Trophoblast cell (in vitro differentiated cells and primary cell): ENCODE measurements around the gene ATG2B.

Experiments
- DNase-seq, 2 donors: peaks; one replicate each; pipeline ENCODE4 v3.0.0-alpha.2; 2016
- H2AFZ ChIP-seq: 2 replicates; pipeline ENCODE4 v1.6.1; 2013; ENCODE audit warnings: low read length, moderate library complexity, mild to moderate bottlenecking; ENCODE audit not compliant: insufficient read depth, poor library complexity
- H2AK5ac ChIP-seq: 2 replicates; pipeline ENCODE4 v1.6.1; 2013; ENCODE audit warnings: mild to moderate bottlenecking, low read length
- H2BK120ac ChIP-seq: 2 replicates; pipeline ENCODE4 v1.6.1; 2013; ENCODE audit warnings: low read length, mild to moderate bottlenecking, moderate library complexity; ENCODE audit not compliant: insufficient read depth, poor library complexity
- H2BK12ac ChIP-seq: 2 replicates; pipeline ENCODE4 v1.6.1; 2013; ENCODE audit warnings: mild to moderate bottlenecking, low read length, moderate library complexity
- H2BK5ac ChIP-seq: 2 replicates; pipeline ENCODE4 v1.6.1; 2013; ENCODE audit warnings: low read length, low read depth, moderate library complexity, mild to moderate bottlenecking; ENCODE audit not compliant: poor library complexity
- H3K14ac ChIP-seq: 2 replicates; pipeline ENCODE4 v1.6.1; 2013; ENCODE audit warnings: mild to moderate bottlenecking, low read length
- H3K18ac ChIP-seq: 2 replicates; pipeline ENCODE4 v1.6.1; 2013; ENCODE audit warnings: mild to moderate bottlenecking, low read length
- H3K23ac ChIP-seq: 2 replicates; pipeline ENCODE4 v1.6.1; 2013; ENCODE audit warnings: low read length
- H3K27ac ChIP-seq: 2 replicates; pipeline ENCODE4 v1.5.1; 2013; ENCODE audit warnings: low read depth, mild to moderate bottlenecking, inconsistent platforms, low read length, moderate library complexity
- H3K27me3 ChIP-seq: 2 replicates; pipeline ENCODE4 v1.6.1; 2013; ENCODE audit warnings: inconsistent platforms, mild to moderate bottlenecking, low read length, moderate library complexity; ENCODE audit not compliant: insufficient read depth
- H3K36me3 ChIP-seq, 2 experiments: 1 replicate in 1 of 2; 2 replicates in 1 of 2; pipeline ENCODE4 v1.6.1; 2013; ENCODE audit warnings: low read length in 2 of 2, mild to moderate bottlenecking in 2 of 2, moderate library complexity in 1 of 2; ENCODE audit not compliant: insufficient read depth in 2 of 2, control insufficient read depth in 1 of 2
- H3K4ac ChIP-seq: 2 replicates; pipeline ENCODE4 v1.6.1; 2013; ENCODE audit warnings: low read depth, mild to moderate bottlenecking, low read length, moderate library complexity
- H3K4me1 ChIP-seq, 2 experiments: 1 replicate in 1 of 2; 2 replicates in 1 of 2; pipeline ENCODE4 v1.6.1; 2013; ENCODE audit warnings: low read length in 2 of 2, mild to moderate bottlenecking in 2 of 2, moderate library complexity in 1 of 2; ENCODE audit not compliant: insufficient read depth in 2 of 2, control insufficient read depth in 1 of 2
- H3K4me2 ChIP-seq: 2 replicates; pipeline ENCODE4 v1.6.1; 2013; ENCODE audit warnings: inconsistent platforms, mild to moderate bottlenecking, low read length, moderate library complexity
- H3K4me3 ChIP-seq: 2 replicates; pipeline ENCODE4 v1.5.1; 2013; ENCODE audit warnings: mild to moderate bottlenecking, low read depth, low read length, inconsistent platforms
- H3K79me1 ChIP-seq: one replicate; pipeline ENCODE4 v1.6.1; 2013; ENCODE audit warnings: low read length
- H3K79me2 ChIP-seq: 2 replicates; pipeline ENCODE4 v1.6.1; 2013; ENCODE audit warnings: low read length, mild to moderate bottlenecking; ENCODE audit not compliant: control insufficient read depth, insufficient read depth, poor library complexity
- H3K9ac ChIP-seq: 2 replicates; pipeline ENCODE4 v1.6.1; 2013; ENCODE audit warnings: mild to moderate bottlenecking, low read length
- H3K9me3 ChIP-seq: 2 replicates; pipeline ENCODE4 v1.6.1; 2013; ENCODE audit warnings: low read depth, mild to moderate bottlenecking, control low read depth, inconsistent platforms, low read length; ENCODE audit not compliant: insufficient read depth
- H4K12ac ChIP-seq: 2 replicates; pipeline ENCODE4 v1.6.1; 2013; ENCODE audit warnings: low read depth, mild to moderate bottlenecking, low read length, moderate library complexity
- H4K8ac ChIP-seq: 2 replicates; pipeline ENCODE4 v1.6.1; 2013; ENCODE audit warnings: low read depth, mild to moderate bottlenecking, low read length, moderate library complexity
- H4K91ac ChIP-seq: one replicate; pipeline ENCODE4 v1.6.1; 2013; ENCODE audit warnings: low read depth, mild to moderate bottlenecking, low read length, moderate library complexity
- WGBS: extraction: QIAGEN DNeasy Blood & Tissue Kit; methylation state at CpG from one replicate; pipeline ENCODE4 v1.1.7; 2013; ENCODE audit warnings: missing lambda C conversion rate; ENCODE audit not compliant: insufficient read length, insufficient coverage; ENCODE audit errors: extremely low coverage; 5-methylcytosine and 5-hydroxymethylcytosine counted together

ATG2B gene

DNA sequence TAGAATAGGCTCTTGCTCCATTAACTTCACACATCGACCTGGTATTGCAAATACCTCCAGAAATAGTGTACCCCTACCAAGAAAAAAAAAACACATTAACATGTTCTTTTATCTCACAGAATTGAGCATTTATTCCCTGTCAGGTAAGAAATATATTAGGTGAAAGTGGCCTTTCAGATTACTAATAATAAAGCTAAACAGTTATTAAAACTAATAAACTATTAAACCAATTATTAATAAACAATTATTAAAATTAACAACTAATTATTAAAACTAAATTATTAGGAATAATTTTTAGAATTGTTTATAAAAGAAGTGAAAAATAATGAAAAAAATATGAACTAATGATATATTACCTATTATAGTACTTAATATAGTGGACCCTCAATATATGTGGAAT is 21.6 kb upstream of the ATG2B start:
- Histone ChIP-seq H2BK12ac (no peak overlapping the region), H4K8ac (no peak overlapping the region), H3K4me3 (no peak overlapping the region), H3K27me3 (no peaks in the 10 kb centered on the region), H3K27ac (no peak overlapping the region), H3K36me3 (peaks cover 3 to 12% of the 10 kb centered on the region in 2 experiments), H3K23ac (no peak overlapping the region), H2AFZ (no peak overlapping the region), H4K12ac (no peak overlapping the region), H2BK120ac (no peak overlapping the region), H3K9ac (no peak overlapping the region), H3K79me1 (no peaks in the 10 kb centered on the region), H3K4me2 (no peak overlapping the region), H2BK5ac (no peak overlapping the region), H3K14ac (no peak overlapping the region), H3K18ac (no peak overlapping the region), H3K9me3 (no peaks in the 10 kb centered on the region), H4K91ac (no peak overlapping the region), H3K79me2 (no peaks in the 10 kb centered on the region), H3K4ac (no peak overlapping the region), H3K4me1 (no peaks in the 10 kb centered on the region), H2AK5ac (no peak overlapping the region)
- no CpG with 5 or more reads among the region's 1 CpG for WGBS
- no peak for DNase-seq

- no peaks in the 10 kb centered on the region for H3K27me3 ChIP-seq
- no peak overlapping the region for H3K4ac ChIP-seq
- H3K4me2 ChIP-seq: no peak overlapping the region
- no peaks in the 10 kb centered on the region for H3K79me2 ChIP-seq
- no peak overlapping the region for H3K9ac ChIP-seq
- no peak overlapping the region for H3K23ac ChIP-seq
- no peak overlapping the region for H3K27ac ChIP-seq
- no peak overlapping the region for H4K8ac ChIP-seq
- H3K14ac ChIP-seq: no peak overlapping the region
- no peak overlapping the region for H4K12ac ChIP-seq
- no peak overlapping the region for H2AFZ ChIP-seq
- H3K4me3 ChIP-seq: no peak overlapping the region
- no peak overlapping the region for H2BK12ac ChIP-seq
- DNase-seq: no peak
- H2BK5ac ChIP-seq: no peak overlapping the region
- H3K36me3 ChIP-seq: peaks cover 3 to 12% of the 10 kb centered on the region in 2 experiments
- H3K4me1 ChIP-seq: no peaks in the 10 kb centered on the region
- no peak overlapping the region for H2AK5ac ChIP-seq
- H3K18ac ChIP-seq: no peak overlapping the region
- no peaks in the 10 kb centered on the region for H3K9me3 ChIP-seq
- H4K91ac ChIP-seq: no peak overlapping the region
- H3K79me1 ChIP-seq: no peaks in the 10 kb centered on the region
- no CpG with 5 or more reads among the region's 1 CpG for WGBS
- H2BK120ac ChIP-seq: no peak overlapping the region
Measured at GRCh38 chr14:96384053-96384452, 20.9 kb upstream of the ATG2B start.

DNA sequence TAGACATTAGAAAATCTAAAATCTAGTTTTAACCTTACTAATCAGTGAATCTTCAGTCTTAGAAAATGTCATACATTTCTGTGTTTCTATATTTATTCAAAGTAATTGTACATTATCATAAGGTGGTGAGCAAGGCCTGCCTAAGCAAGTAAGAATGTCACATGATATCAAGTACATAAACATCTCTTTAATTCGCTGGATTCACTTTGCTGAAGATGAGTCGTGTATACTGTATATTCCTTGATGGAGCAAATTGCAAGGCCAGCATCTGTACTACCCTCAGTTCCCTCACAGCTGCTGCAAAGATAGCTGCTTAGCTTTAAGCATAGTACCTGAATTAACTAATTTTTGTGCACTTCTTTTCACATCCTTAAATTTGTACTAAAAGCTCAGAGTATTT is 20.3 kb upstream of the ATG2B start:
- Histone ChIP-seq H2AFZ (no peak overlapping the region), H3K4ac (no peak overlapping the region), H2BK5ac (no peak overlapping the region), H3K14ac (no peak overlapping the region), H3K18ac (no peak overlapping the region), H4K12ac (no peak overlapping the region), H3K27me3 (no peaks in the 10 kb centered on the region), H4K91ac (no peak overlapping the region), H2AK5ac (no peak overlapping the region), H3K79me2 (no peaks in the 10 kb centered on the region), H3K4me3 (no peak overlapping the region), H3K23ac (no peak overlapping the region), H3K27ac (no peak overlapping the region), H3K9ac (no peak overlapping the region), H3K4me2 (no peak overlapping the region), H3K79me1 (no peaks in the 10 kb centered on the region), H4K8ac (no peak overlapping the region), H2BK120ac (no peak overlapping the region), H2BK12ac (no peak overlapping the region), H3K36me3 (peaks cover 3 to 12% of the 10 kb centered on the region in 2 experiments), H3K4me1 (no peaks in the 10 kb centered on the region), H3K9me3 (no peaks in the 10 kb centered on the region)
- no peak for DNase-seq
- WGBS: no CpG with 5 or more reads among the region's 2 CpGs

- H3K9me3 ChIP-seq: no peaks in the 10 kb centered on the region
- H3K27me3 ChIP-seq: no peaks in the 10 kb centered on the region
- H3K36me3 ChIP-seq: peaks cover 0 to 11% of the 10 kb centered on the region in 2 experiments
- H4K8ac ChIP-seq: no peak overlapping the region
- no peaks in the 10 kb centered on the region for H3K4me1 ChIP-seq
- no peak overlapping the region for H4K91ac ChIP-seq
- no peak overlapping the region for H3K4ac ChIP-seq
- H4K12ac ChIP-seq: no peak overlapping the region
- whole genome bisulfite sequencing: no CpG with 5 or more reads among the region's 3 CpGs
- no peak overlapping the region for H3K18ac ChIP-seq
- no peak overlapping the region for H3K14ac ChIP-seq
- no peak overlapping the region for H3K4me2 ChIP-seq
- H3K23ac ChIP-seq: no peak overlapping the region
- H2AFZ ChIP-seq: no peak overlapping the region
- no peak overlapping the region for H3K4me3 ChIP-seq
- no peaks in the 10 kb centered on the region for H3K79me2 ChIP-seq
- no peak overlapping the region for H2BK12ac ChIP-seq
- no peak overlapping the region for H3K27ac ChIP-seq
- no peak overlapping the region for H2AK5ac ChIP-seq
- H3K79me1 ChIP-seq: no peaks in the 10 kb centered on the region
- no peak overlapping the region for H3K9ac ChIP-seq
- H2BK120ac ChIP-seq: no peak overlapping the region
- H2BK5ac ChIP-seq: no peak overlapping the region
- DNase-seq: no peak
Measured at GRCh38 chr14:96380735-96381134, 17.6 kb upstream of the ATG2B start.
